DND-41 (cell line): ENCODE results near the gene MTSS2.

Experiments
- ATAC-seq: fragments of 200-7000 bp; cut with Tn5 transposase; 3 replicates; pipeline ENCODE4 v1.9.1; 2021; ENCODE audit warnings: low read depth; ENCODE audit not compliant: insufficient read depth
- DNase-seq: peaks from one replicate; pipeline ENCODE4 v3.0.0-alpha.2; 2020
- H2AFZ ChIP-seq: 2 replicates; pipeline ENCODE4 v1.6.0; 2012; ENCODE audit warnings: low read depth, low read length
- H3K27ac ChIP-seq: 2 replicates; pipeline ENCODE4 v1.5.1; 2012; ENCODE audit warnings: low read length, inconsistent platforms
- H3K27me3 ChIP-seq: fragments of 200-600 bp; sonication (generic); 2 replicates; pipeline ENCODE4 v1.6.0; 2012; ENCODE audit warnings: low read length, mild to moderate bottlenecking, inconsistent platforms; ENCODE audit not compliant: insufficient read depth, poor library complexity
- H3K36me3 ChIP-seq: 2 replicates; pipeline ENCODE4 v1.5.1; 2012; ENCODE audit warnings: low read length, inconsistent platforms; ENCODE audit not compliant: insufficient read depth
- H3K4me1 ChIP-seq: 2 replicates; pipeline ENCODE4 v1.5.1; 2012; ENCODE audit warnings: mild to moderate bottlenecking, low read length; ENCODE audit not compliant: insufficient read depth
- H3K4me2 ChIP-seq: 2 replicates; pipeline ENCODE4 v1.6.0; 2012; ENCODE audit warnings: mild to moderate bottlenecking, moderate library complexity, low read length, inconsistent platforms; ENCODE audit not compliant: insufficient read depth
- H3K4me3 ChIP-seq, 2 experiments: fragments of 200-600 bp in 1 of 2; shearing (Covaris generic) in 1 of 2; 2 replicates each; pipeline ENCODE4 v1.5.1; 2012 to 2016; ENCODE audit warnings: inconsistent platforms in 2 of 2, low read length in 2 of 2, mild to moderate bottlenecking in 2 of 2, low read depth in 1 of 2, moderate library complexity in 1 of 2
- H3K79me2 ChIP-seq: 2 replicates; pipeline ENCODE4 v1.6.0; 2012; ENCODE audit warnings: low read length, inconsistent platforms; ENCODE audit not compliant: insufficient read depth
- H3K9ac ChIP-seq: 2 replicates; pipeline ENCODE4 v1.6.0; 2012; ENCODE audit warnings: low read depth, mild to moderate bottlenecking, inconsistent platforms, low read length, moderate library complexity
- H3K9me3 ChIP-seq: 2 replicates; pipeline ENCODE4 v1.5.1; 2012; ENCODE audit warnings: low read length, moderate library complexity, mild to moderate bottlenecking, inconsistent platforms; ENCODE audit not compliant: insufficient read depth, severe bottlenecking
- H4K20me1 ChIP-seq: 2 replicates; pipeline ENCODE4 v1.6.0; 2012; ENCODE audit warnings: low read length; ENCODE audit not compliant: insufficient read depth
- CTCF ChIP-seq: IDR thresholded peaks from 2 replicates; pipeline ENCODE4 v1.5.1; 2012; ENCODE audit warnings: borderline replicate concordance, low read length, moderate library complexity, mild to moderate bottlenecking; ENCODE audit not compliant: poor library complexity, severe bottlenecking; ENCODE audit errors: extremely low read depth
- EZH2 ChIP-seq: IDR thresholded peaks from 3 replicates; pipeline ENCODE4 v1.6.1; 2012; ENCODE audit warnings: borderline replicate concordance, low read depth, mild to moderate bottlenecking, moderate library complexity, low read length, inconsistent platforms; ENCODE audit not compliant: severe bottlenecking

MTSS2 gene

DNA sequence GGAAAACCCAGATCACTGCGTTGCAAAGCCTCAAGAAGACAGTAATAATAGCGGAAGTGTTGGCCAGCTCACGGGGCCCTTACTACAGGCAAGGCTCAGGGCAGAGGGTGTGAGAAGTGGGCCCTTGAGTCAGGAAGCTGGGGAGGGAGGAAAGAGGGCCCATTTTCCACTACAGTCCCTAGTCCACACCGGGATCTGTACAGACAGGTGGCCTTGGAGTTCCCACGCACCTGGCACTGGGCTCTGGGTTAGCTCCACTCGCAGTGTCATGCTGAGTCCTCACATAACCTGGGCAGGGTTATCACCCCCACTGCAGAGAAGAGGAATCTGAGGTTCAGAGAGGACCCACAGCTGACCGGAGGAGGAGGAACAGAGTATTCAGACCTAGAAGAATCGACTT, 16.8 kb upstream of the MTSS2 start:
- H3K79me2 ChIP-seq = no peaks in the 10 kb centered on the region
- no peak overlapping the region for H2AFZ ChIP-seq
- no peaks in the 10 kb centered on the region for H3K9me3 ChIP-seq
- H3K9ac ChIP-seq = no peak overlapping the region
- H3K4me2 ChIP-seq = no peak overlapping the region
- no peaks in the 10 kb centered on the region for H3K4me1 ChIP-seq
- no peak overlapping the region for H3K4me3 ChIP-seq
- H3K27me3 ChIP-seq = no peaks in the 10 kb centered on the region
- H4K20me1 ChIP-seq = peaks cover 11% of the 10 kb centered on the region
- TF ChIP-seq EZH2 = no peak
- no peak for TF ChIP-seq CTCF
- H3K27ac ChIP-seq = no peak overlapping the region
- DNase-seq = no peak
- ATAC-seq = no peak
- peaks cover 15% of the 10 kb centered on the region for H3K36me3 ChIP-seq

DNA sequence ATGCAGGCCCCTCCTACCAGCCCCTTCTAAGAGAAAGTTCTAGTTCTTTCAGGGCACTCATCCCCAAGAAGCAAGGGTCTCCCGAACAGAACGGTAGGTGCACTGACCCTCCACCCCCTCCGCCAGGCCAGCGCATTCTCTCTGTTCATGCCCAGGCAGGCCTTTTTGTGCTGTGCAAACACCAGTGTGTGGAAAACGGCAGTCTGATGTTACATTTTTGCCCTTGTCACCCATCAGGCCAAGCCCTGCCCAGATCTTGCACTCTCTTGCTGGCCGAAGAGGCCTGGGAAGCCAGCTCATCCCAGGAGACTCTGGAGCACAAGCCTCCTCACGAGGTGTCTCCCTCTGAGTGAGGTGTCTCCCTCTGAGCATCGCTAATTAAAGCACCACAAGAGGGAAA, 16.1 kb upstream of the MTSS2 start:
- no peak overlapping the region for H3K4me3 ChIP-seq
- no peak overlapping the region for H3K4me2 ChIP-seq
- peaks cover 12% of the 10 kb centered on the region for H3K36me3 ChIP-seq
- no peak overlapping the region for H3K27ac ChIP-seq
- H4K20me1 ChIP-seq = peaks cover 11% of the 10 kb centered on the region
- H3K4me1 ChIP-seq = no peaks in the 10 kb centered on the region
- H3K9ac ChIP-seq = no peak overlapping the region
- H3K9me3 ChIP-seq = no peaks in the 10 kb centered on the region
- no peaks in the 10 kb centered on the region for H3K79me2 ChIP-seq
- ATAC-seq (no peak), DNase-seq (no peak)
- H3K27me3 ChIP-seq = no peaks in the 10 kb centered on the region
- TF ChIP-seq EZH2 (no peak), CTCF (no peak)
- H2AFZ ChIP-seq = no peak overlapping the region

GRCh38 chr16:70701596-70701995, 15.7 kb upstream of the MTSS2 start:
- no peak for ATAC-seq
- H3K4me3 ChIP-seq = no peak overlapping the region
- no peaks in the 10 kb centered on the region for H3K79me2 ChIP-seq
- no peak overlapping the region for H2AFZ ChIP-seq
- DNase-seq = no peak
- H4K20me1 ChIP-seq = peaks cover 11% of the 10 kb centered on the region
- H3K36me3 ChIP-seq = peaks cover 12% of the 10 kb centered on the region
- no peak overlapping the region for H3K4me2 ChIP-seq
- TF ChIP-seq EZH2 (no peak), CTCF (no peak)
- H3K9ac ChIP-seq = no peak overlapping the region
- H3K4me1 ChIP-seq = no peaks in the 10 kb centered on the region
- no peaks in the 10 kb centered on the region for H3K27me3 ChIP-seq
- H3K27ac ChIP-seq = no peak overlapping the region
- H3K9me3 ChIP-seq = no peaks in the 10 kb centered on the region

DNA sequence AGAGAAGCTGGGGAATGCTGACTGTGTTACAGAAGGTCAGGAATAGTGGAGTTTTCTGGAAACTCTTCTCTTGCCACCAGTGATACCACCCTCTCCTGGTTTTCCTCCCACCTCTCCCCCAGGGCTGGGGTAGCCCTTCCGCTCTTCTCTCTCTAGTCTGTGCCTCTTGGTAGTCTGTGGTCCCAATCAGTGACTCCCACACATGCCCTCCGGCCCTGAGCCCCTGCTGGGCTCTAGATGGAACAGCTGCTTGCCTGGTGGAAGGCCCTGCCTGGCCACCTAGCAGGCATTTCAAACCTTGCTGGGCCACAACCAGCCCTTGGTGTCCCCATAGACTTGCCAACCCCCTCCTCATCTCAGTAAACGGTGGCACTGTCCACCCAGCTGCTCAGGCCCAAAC, 15.2 kb upstream of the MTSS2 start:
- peaks cover 12% of the 10 kb centered on the region for H3K36me3 ChIP-seq

More for the DNA sequence above, 15.2 kb upstream of the MTSS2 start:
- H3K27me3 ChIP-seq = no peaks in the 10 kb centered on the region
- no peaks in the 10 kb centered on the region for H3K4me1 ChIP-seq
- H3K9me3 ChIP-seq = no peaks in the 10 kb centered on the region
- H3K79me2 ChIP-seq = no peaks in the 10 kb centered on the region
- DNase-seq (no peak), ATAC-seq (no peak)
- no peak overlapping the region for H3K9ac ChIP-seq
- TF ChIP-seq EZH2 = no peak
- no peak for TF ChIP-seq CTCF
- H3K27ac ChIP-seq = no peak overlapping the region
- no peak overlapping the region for H2AFZ ChIP-seq
- no peak overlapping the region for H3K4me3 ChIP-seq
- no peak overlapping the region for H3K4me2 ChIP-seq
- H4K20me1 ChIP-seq = peaks cover 11% of the 10 kb centered on the region
